IPS DF 19.7 (cell line): ENCODE measurements around the gene BEND3.

ENCODE experiments used
- DNase-seq: peaks from one replicate; pipeline ENCODE4 v3.0.0-alpha.2; 2013; ENCODE audit warnings: low read depth, low spot score

Gene BEND3

DNA sequence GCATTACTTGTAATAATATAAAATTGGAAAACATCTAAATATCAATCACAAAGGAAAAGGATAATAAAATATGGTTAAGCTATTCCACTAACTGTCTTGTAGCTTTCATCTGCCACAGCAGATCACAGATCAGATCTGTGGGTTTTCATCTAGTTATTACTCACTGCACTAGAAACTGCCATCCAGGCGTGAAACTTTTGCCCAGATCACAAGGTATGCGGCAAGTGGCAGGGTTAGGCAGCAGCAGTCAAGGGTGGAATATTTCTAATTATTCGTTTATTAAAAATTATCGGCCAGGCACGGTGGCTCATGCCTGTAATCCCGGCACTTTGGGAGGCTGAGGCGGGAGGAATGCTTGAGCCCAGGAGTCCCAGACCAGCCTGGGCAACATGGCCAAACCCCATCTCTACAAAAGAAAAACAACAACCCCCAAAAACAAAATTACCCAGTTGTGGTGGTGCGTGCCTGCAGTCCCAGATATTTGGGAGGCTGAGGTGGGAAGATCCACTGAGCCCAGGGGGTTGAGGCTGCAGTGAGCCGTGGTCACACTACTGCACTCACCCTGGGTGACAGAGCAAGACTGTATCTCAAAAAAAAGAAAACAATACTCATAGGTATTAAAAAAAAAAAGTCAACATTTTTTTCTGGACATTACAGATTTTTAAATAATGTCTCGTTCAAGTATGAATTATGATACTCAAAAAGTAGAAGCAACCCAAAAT, 32.1 kb downstream of the BEND3 start:
- DNase-seq: no peak

DNA sequence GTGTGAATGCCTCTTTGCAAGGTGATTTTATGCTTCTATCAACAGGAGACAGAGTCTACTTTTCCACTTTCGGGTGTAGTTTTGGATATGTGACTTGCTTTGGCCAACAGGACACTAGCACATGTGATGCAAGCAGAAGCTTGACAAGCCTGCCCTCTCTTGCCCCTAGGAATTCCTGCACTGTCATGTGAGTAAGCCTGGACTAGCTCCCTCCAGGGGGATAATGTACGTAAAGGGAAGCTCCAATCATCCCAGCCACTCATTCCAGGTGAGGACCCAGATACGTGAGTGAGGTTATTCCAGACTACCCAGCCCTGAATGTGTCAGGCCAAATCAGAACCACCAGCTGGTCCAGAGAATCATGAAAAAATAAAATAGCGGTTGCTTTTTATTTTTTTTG, 33.3 kb downstream of the BEND3 start:
- DNase-seq: no peak

DNA sequence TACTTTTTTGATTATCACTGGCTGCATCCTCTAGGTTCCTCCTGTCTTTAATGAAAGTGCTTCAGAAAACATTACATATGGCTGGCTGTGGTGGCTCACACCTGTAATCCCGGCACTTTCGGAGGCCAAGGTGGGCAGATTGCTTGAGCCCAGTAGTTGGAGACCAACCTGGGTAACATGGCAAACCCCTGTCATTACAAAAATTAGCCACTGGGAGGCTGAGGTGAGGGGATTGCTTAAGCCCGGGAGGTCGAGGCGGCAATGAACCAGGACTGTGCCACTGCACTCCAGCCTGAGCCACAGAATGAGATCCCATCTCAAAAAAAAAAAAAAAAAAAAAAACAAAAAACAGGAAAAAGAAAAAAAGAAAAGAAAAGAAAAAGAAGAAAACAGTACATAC, 35.3 kb downstream of the BEND3 start:
- DNase-seq: no peak

DNA sequence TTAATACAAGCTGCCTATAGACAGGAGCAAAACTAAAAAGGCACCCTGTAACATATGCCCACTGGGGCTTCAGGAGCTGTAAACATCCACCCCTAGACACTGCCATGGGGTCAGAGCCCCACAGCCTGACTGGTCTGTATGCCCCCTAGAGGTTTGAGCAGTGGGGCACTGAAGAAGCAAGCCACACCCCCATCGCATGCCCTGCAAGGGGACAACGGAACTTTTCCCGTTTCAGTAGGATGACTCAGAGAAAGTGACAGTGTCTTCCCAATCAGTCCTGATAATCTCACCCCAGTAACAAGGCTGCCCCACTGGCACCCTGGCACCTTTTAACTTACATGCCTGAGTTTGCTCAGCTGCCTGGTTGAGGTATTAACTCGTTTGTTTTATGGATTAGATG, 35.9 kb downstream of the BEND3 start:
- DNase-seq: no peak

DNA sequence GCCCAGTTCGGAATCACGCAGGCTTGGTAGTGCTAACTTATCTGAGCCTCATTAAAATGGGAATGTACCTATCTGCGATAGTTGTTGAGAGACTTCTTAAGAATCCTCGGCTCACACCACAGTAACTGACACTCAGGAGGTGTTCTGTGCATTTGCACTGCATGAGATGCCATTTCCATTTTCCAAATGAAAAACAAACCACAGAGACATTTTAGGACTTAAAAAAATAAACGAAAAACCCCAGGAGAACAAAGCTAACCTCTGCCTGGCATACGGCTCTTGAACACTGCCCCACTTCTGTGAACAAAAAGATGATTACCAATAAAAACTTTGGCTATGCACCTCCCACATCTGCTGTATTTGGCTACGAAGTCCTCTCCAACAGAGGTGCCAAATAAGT, 37.6 kb downstream of the BEND3 start:
- no peak for DNase-seq

DNA sequence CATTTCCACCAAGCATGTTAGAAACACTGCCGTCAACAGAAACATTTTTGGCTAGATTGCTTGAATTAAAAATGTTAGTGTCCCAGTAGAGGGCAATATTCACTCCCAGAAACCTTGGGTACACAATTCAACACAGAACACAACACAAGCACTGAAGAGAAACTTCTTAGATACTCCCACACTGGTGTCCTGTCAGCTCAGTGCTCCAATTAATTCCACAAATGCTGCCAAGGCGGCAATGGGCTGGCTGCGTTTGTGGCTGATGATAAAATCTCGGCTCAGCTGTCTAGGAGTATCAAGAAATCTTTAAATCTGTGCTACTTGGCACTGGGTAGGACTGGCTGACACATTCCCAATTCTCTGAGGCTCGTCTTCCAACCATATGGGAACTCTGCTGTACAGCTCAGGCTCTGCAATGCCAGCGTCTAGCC, 39.3 kb downstream of the BEND3 start:
- no peak for DNase-seq

DNA sequence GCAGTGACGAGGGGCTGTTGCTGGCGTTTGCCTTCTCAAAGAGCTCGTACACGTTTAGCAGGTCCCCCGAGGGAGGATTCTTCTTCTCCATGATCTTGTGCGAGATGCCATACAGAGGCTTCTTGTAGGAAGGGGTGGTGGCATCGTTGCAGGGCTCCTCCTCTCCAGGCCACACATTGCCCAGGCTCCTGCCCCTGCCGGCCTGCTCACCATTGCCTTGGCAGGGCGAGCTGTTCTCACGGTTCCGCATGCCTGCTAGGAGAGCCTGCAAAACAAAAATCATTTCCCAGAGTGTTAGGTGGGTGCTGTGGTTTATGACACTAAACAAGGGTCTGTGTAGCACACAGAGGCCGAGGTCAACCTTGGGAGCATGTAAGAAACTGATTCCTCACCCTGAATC, 44.6 kb downstream of the BEND3 start:
- DNase-seq: no peak

DNA sequence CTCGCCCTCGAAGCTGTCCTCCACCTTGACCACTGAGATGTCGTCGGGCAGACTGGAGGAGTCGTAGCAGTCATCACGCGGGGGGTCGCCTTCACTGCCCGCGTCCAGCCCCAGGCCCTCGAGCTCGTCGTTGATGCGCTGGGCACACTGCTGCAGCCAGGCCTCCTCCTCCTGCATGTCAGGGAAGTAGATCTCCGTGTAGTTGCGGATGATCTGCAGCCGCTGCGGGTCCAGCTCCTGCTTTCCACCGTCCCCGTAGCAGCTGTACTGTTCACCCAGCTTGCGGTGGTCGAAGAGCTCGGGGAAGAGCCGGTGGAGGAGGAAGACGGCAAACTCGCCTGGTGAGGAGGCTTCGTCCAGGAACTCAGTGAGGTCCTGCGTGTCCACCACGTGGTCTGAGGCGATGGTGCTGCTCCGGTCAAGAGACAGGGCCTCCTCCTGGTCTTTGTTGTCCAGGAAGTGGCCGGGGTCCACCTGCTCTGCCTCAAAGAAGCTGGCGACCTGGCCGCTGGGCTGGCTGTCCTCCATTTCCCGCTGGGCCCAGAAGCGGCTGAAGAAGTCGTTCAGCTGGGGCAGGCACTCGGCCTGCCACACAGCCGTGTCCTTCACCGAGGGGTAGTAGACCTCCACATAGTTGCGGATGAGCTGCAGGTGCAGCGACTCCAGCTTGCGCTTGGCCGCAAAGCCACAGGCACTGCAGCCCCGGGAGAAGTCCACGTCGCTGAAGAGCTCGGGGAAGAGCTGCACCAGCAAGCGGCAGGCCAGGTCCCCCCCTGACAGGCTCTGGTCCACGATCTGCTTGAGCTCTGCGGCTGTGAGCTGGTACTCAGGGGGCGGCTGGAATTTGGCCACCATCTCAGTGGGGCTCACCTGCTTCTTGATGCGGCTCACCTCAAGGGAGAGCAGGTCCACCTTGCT, 45.4 kb downstream of the BEND3 start:
- no peak for DNase-seq

DNA sequence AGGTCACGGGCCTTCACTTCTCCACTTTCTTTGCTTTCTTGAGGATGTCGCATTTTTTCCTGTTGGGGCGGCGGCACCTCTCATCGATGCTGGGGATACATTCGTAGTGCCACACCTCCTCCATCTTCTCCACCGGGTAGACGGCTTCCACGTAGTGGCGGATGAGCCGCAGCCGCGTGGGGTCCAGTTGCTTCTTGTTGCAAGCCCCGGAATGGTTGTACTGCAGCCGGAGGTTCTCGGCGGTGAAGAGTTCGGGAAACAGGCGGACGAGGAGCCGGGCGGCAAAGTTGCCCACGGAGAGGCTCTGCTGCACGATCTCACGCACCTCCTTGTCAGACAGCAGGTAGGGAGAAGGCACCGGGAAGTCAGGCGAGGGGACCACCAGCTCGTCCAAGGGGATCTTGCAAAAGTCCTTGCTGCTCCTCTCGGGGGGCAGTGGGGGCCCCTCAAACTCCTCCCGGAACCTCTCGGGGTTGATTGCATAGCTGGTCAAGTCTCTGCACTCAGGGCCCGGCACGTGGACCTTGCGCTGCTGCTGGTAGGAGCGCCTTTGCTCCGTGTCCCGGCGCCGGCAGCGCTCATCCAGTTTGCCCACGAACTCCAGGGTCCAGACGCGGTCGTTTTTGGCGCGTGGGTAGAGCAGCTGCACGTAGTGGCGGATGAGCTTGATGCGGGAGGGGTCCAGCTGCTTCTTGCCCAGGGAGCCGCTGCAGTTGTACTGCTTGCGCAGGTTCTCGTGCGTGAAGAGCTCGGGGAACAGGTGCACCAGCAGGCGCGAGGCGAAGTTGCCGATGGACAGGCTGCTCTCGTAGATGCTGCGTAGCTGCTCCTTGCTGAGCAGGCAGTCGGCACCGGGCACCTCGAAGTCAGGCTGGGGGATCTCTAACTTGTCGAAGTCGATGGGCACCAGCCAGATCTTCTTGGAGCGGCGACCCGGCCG, 46.4 kb downstream of the BEND3 start:
- no peak for DNase-seq

DNA sequence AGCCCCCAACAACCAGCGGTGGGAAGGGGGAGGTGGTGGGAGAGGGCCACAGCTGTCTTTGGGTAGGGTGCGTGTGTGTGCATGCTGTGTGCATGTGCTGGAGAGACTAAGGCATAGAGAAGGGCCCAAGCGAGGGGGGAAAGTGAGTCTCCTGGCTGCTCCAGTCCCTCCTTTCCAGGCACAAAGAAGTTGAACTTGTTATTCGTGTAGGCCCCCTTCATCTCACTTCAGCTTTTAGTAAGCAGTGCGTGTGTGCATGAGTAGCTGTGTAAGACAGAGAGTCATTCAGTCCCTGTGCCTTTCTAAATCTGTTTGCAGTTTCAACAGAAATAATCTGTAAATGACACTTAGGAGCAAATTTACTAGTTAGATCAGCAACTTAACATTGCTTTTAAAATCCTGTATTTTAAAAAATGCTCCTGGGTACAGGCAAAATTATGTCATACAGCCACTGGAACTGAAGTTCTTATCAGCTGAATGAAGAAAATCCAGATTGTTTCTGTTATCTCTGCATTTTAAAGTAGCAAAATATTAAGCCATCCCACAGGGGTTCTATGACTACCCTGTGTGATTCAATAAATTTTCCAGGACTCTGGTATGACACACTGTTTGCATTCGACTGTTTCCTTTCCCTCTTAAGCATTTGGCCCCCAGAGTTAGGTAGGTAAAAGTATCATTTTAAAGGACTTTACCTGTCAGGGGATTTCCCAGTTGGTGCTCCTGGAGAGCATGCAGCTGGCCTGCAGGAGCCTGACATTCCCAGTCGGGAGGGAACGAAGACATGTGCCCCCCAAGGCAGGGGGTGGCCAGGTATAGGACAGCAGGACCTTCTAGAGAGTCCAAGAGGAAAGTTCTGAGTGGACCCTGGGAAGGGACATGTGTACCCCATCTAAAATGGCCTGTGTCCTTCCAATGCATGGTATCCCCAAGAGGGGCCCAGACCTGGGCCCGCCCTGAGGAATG, 48.3 kb downstream of the BEND3 start:
- no peak for DNase-seq

DNA sequence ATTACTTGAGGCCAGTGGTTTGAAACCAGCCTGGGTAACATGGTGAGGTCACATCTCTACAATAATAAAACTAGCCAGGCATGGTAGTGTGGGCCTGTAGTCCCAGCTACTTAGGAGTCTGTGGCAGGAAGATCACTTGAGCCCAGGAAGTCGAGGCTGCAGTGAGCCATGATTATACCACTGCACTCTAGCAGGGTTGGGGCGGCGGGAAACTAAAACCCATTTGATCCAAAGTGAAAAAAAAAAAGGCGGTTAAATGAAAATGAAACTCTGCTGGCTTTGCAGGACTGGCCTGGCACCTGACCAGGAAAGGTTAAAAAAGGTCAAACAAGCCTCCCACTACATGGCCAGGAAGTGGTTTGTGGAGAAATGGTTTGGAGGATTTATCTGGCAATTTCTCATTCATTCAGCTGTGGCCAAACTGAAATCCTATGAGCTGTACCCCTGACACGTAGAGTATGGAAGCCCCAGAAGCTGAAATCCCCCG, 50.7 kb downstream of the BEND3 start:
- DNase-seq: no peak

DNA sequence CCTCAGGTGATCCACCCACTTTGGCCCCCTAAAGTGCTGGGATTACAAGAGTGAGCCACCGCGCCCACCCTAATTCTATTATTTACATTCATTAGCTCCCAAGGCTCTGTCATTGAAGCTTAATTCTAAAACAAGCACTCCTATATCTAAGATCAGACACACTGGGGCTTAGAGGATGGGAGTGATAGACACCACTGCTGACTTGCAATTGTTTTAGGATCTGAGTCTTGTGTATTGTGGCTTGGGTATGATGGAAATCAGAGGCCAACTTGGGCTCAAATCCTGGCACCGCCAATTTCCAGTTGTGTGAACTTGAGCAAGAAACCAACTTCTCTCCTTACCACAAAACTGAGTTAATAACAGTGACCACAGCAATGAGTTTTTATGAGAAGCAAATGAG, 52.6 kb downstream of the BEND3 start:
- no peak for DNase-seq

DNA sequence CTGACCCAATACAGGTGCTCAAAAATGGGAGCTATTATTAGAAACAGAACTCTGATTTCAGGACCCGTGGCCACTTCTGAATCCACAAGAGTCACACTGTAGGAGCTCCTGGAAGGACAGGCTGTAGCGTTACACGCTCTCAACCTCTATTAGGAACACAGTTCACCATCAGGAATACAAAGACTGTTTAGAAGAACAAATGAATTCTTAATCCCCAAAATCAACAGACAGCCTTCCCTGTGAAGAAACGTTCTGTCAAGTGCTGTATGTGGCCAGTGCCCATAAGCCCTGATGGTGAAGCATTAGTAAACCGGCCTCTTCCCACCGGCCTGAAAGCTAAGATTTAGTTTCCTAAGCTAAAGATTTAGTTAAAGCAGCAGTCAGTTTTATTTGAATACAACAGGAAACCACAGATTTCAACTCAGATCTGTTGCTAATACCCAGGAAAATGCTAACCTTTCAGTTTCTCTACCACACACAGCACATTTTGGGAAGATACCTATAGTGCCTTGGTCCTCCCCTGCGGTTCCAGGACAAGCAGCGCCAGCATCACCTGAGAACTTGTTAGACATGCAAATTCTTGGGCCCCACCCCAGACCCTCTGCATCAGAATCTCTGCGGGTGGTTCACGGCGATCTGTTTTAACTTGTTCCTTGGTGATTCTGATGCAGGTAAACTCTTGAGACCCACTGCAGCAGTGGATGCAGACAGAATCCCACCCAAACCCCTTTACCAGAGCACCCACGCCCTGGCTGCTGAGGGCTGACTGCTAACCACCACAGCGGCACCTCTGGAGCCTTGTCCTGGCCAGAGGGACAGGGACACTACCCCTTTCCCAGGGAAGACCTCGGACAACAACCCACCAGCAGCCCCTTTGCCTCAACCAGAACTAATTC, 53.9 kb downstream of the BEND3 start:
- DNase-seq: peak; percentile 48

DNA sequence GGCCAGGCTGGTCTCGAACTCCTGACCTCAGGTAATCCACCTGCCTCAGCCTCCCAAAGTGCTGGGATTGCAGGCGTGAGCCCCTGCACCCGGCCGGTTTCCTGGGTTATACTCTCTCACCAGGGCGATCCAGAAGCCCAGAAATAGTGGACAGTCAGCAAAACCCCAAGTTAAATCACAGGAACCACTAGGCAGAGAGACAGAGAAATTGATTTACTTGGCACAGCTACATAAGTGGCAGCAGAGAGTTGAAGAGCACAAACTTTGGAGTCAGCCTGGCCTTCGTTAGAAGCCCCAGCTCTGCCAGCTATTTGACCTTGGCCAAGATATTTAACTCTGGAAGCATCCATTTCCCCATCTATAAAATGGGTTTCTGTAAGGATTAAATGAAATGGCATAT, 54.6 kb downstream of the BEND3 start:
- no peak for DNase-seq

DNA sequence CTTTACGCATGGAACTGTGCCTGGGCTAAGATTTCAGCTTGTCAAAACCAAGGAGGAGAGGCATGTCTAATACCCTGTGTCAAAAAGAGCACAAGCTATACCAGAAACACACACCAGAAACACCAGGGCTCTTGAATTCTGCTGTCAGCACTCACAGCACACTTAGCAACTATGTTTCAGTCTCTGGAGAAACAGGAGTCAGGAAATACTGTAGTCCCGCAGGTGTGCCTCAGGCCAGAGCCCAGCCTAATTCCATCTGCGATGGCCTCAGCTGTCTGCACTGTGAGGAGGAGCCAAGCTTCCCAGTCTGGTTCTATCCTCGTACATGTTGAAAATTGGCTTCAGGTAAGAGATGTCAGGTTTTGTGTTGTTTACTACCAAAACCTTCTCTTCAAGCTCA, 55.7 kb downstream of the BEND3 start:
- no peak for DNase-seq

DNA sequence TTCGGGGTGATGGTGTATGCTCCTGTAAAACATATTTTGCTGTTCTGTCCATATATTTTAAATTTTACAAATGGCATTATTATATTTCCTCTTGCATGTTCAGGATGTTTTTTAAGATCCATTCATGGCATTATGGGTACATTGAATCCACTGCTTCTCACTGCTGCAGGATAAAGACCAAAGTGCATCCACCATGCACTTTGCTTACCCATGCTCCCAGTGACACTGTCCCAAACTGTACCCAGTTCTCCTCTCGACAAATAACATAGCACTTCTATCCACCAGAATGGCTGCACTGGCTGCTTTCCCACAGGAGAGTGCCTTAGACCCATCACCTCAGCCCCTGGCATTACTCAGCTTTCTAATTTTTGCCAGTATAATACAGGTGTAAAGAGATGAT, 57.6 kb downstream of the BEND3 start:
- no peak for DNase-seq

DNA sequence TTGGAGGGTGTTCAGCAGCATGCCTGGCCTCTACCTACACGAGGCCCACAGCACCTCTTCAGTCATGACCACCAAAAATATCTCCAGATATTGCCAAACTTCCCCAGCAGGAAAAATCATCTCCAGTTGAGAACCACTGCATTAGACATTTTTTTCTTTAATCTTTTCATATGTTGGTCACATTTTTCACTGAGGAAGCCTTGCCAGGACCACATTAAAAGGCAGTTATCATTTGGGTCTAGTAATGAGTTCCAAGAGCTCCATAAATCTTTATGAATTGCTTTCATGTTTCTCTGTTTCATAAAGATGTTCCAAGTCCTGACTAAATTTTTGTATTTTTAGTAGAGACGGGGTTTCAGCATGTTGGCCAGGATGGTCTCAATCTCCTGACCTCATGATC, 58.5 kb downstream of the BEND3 start:
- no peak for DNase-seq

DNA sequence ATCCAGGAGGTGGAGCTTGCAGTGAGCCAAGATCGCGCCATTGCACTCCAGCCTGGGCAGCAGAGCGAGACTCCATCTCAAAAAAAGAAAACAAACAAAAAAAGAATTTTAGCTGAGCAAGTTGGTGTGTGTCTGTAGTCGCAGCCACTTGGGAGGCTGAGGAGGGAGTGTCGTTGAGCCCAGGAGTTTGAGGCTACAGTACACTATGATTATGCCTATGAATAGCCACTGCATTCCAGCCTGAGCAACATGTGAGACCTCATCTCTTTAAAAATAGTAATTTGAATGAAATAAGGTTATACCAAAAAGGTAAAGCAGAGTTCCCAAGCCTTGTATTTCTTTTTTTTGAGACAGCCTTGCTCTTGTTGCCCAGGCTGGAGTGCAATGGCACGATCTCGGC, 67.5 kb downstream of the BEND3 start:
- no peak for DNase-seq

DNA sequence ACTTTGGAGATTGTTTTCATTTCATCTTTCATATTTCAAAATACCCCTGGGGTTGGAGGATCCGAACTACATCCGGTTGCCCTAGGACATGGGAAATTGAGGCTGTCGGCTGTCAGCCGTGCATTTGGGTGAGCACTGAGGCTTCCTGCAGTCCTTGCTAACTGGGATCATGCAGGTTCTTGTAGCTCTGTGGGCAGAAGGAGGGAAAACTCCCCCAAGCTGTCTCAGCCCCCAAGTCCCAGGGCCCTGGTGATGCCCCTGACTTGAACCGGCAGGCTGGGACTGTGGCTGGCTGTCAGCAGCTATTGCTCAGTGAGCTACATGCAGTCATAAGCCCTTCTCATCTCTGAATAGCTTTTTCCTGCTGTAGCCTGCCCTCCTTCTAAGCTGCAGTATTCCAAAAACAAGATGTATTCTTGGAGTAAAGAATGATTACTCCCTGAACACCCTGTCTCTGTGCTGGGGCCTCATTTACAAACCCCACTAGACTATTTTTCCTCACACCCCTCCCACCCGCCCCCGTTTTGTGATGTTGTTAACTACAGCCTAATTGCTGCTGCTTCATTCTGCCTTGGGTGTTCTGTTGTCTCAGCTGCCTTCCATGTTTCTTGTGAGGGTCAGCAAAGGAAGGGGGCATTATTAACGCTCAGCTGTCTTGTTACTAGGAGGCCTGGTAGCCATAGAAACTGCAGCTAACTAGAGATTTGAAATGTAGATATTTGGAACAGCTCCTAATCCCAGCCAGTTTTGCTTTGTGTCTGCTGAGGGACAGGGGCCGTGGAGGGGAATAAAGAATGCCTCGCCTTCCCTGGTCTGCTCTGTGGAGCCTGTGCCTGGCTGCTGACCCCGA, 69.3 kb downstream of the BEND3 start:
- no peak for DNase-seq
